Smooth muscle cell (in vitro differentiated cells): ENCODE measurements around the gene CFAP90. TPM values are rescaled to one million over a fixed set of nuclear protein-coding genes. Genes with fewer than 3 reads are reported as not detected.

ENCODE experiments used
- DNase-seq: peaks from one replicate; lab custom pipeline; 2025; ENCODE audit not compliant: unreplicated experiment; lab: John Stamatoyannopoulos, UW
- H2AFZ ChIP-seq: fragments of 200-600 bp; sonication (generic); 2 replicates; pipeline ENCODE4 v1.6.0; 2016; ENCODE audit warnings: antibody characterized with exemption, low read depth, mild to moderate bottlenecking
- H3F3A ChIP-seq: fragments of 200-600 bp; sonication (generic); 2 replicates; pipeline ENCODE4 v1.6.0; 2017; ENCODE audit warnings: antibody characterized with exemption, low read depth
- H3K27ac ChIP-seq: fragments of 200-600 bp; sonication (generic); 2 replicates; pipeline ENCODE4 v1.5.1; 2016; ENCODE audit warnings: low read depth, mild to moderate bottlenecking
- H3K27me3 ChIP-seq: fragments of 200-600 bp; sonication (generic); 2 replicates; pipeline ENCODE4 v1.6.1; 2016; ENCODE audit warnings: low read depth, mild to moderate bottlenecking
- H3K36me3 ChIP-seq: fragments of 200-600 bp; sonication (generic); 2 replicates; pipeline ENCODE4 v1.5.1; 2016; ENCODE audit warnings: low read depth
- H3K4me1 ChIP-seq: fragments of 200-600 bp; sonication (generic); 2 replicates; pipeline ENCODE4 v1.5.1; 2016; ENCODE audit warnings: low read depth
- H3K4me2 ChIP-seq: fragments of 200-600 bp; sonication (generic); 2 replicates; pipeline ENCODE4 v1.6.0; 2016; ENCODE audit warnings: mild to moderate bottlenecking
- H3K4me3 ChIP-seq: fragments of 200-600 bp; sonication (generic); 2 replicates; pipeline ENCODE4 v1.5.1; 2016; ENCODE audit warnings: mild to moderate bottlenecking
- H3K79me2 ChIP-seq: fragments of 200-600 bp; sonication (generic); 2 replicates; pipeline ENCODE4 v1.6.0; 2016; ENCODE audit warnings: low read depth, mild to moderate bottlenecking
- H3K9ac ChIP-seq: fragments of 200-600 bp; sonication (generic); 2 replicates; pipeline ENCODE4 v1.6.0; 2016; ENCODE audit warnings: low read depth
- H3K9me3 ChIP-seq: fragments of 200-600 bp; sonication (generic); replicated peaks from 2 replicates; pipeline ENCODE4 v1.5.1; 2016; ENCODE audit warnings: low read depth
- H4K20me1 ChIP-seq: fragments of 200-600 bp; sonication (generic); 2 replicates; pipeline ENCODE4 v1.6.0; 2016; ENCODE audit warnings: low read depth
- CTCF ChIP-seq: fragments of 200-600 bp; sonication (generic); IDR thresholded peaks from 2 replicates; pipeline ENCODE4 v1.5.1; 2017; ENCODE audit warnings: borderline replicate concordance, mild to moderate bottlenecking, antibody characterized with exemption; ENCODE audit not compliant: insufficient read depth, poor library complexity, severe bottlenecking
- WGBS: methylation state at CpG from one replicate; pipeline ENCODE4 v1.1.7; 2016; ENCODE audit warnings: low lambda C conversion rate; 5-methylcytosine and 5-hydroxymethylcytosine counted together
- polyA plus RNA-seq: library from polyadenylated mRNA; unstranded; fragments of >200 nt; fragmentation: Nextera tagmentation; extraction: Ambion mirVana; gene quantifications from 2 replicates; pipeline ENCODE4 v1.2.1, GENCODE V29; 2016
- total RNA-seq: library from RNA; depleted of rRNA; stranded (reverse); fragments of >200 nt; gene quantifications from 2 replicates; pipeline ENCODE4 v1.2.3, GENCODE V29; 2014

CFAP90 gene
- total and polyA plus RNA-seq, 2 experiments from 2014 or later = 0.22 to 0.82 TPM

DNA sequence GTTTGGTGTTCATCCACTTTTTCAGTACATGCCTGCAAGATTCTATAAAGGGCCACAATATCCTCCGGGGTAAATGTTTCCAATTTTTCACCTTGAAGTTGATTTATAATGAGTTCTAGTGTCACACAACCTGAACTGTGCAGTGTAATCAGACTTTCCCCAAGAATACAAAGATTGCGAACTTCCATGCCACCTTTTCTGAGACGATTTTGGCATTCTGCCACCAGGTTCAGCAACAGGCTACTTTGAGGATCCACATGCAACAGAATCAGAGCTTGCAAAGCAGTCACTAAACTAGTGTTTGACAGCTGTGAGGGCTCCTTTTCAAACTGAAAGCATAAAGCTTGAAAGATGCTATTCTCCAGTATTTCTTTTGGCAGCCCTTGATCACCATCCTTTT is 16.3 kb upstream of the CFAP90 start:
- H3K9ac ChIP-seq = no peak overlapping the region
- H3K36me3 ChIP-seq = peaks cover 23% of the 10 kb centered on the region
- peaks cover 25% of the 10 kb centered on the region for H4K20me1 ChIP-seq
- DNase-seq = no peak
- H3K4me2 ChIP-seq = no peak overlapping the region
- H3K27me3 ChIP-seq = no peaks in the 10 kb centered on the region
- H3F3A ChIP-seq = no peaks in the 10 kb centered on the region
- no peak overlapping the region for H3K4me3 ChIP-seq
- peaks cover 14% of the 10 kb centered on the region for H3K4me1 ChIP-seq
- TF ChIP-seq CTCF = no peak
- H3K79me2 ChIP-seq = peaks cover 45% of the 10 kb centered on the region
- no peaks in the 10 kb centered on the region for H3K9me3 ChIP-seq
- 93% methylated on average over 3 of the region's 3 CpGs for WGBS
- no peak overlapping the region for H3K27ac ChIP-seq
- no peak overlapping the region for H2AFZ ChIP-seq

DNA sequence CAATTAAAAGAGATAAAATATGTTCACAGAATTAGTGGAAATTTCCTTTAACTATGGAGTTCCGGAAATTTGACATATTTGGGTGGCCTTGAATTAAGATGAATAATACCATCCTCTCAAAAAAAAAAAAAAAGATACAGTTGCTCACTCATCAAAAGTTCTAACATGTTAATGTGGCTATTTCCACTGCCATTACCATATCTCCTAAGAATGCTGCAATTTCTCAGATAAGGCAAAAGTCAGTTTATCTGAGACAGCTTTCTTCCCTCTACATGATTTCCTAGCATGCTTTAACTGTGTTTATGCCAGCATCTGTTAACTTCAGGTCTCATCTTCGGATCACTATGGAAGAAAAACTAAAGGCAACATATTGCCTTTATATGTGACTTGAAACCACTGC is 15.3 kb upstream of the CFAP90 start:
- no peak for DNase-seq
- no peaks in the 10 kb centered on the region for H3K27me3 ChIP-seq
- no peak overlapping the region for H2AFZ ChIP-seq
- H3K79me2 ChIP-seq = peaks cover 35% of the 10 kb centered on the region
- H3K4me2 ChIP-seq = no peak overlapping the region
- H3K27ac ChIP-seq = no peak overlapping the region
- no peak for TF ChIP-seq CTCF
- H3K4me1 ChIP-seq = peaks cover 14% of the 10 kb centered on the region
- H3K9me3 ChIP-seq = no peaks in the 10 kb centered on the region
- no peaks in the 10 kb centered on the region for H3F3A ChIP-seq
- no peak overlapping the region for H3K9ac ChIP-seq
- WGBS = 94% methylated on average over 2 of the region's 2 CpGs
- no peak overlapping the region for H3K4me3 ChIP-seq
- H3K36me3 ChIP-seq = peaks cover 23% of the 10 kb centered on the region
- peaks cover 16% of the 10 kb centered on the region for H4K20me1 ChIP-seq

- Histone ChIP-seq H3K79me2 (no peaks in the 10 kb centered on the region), H3K4me2 (no peak overlapping the region), H3K36me3 (peaks cover 6% of the 10 kb centered on the region), H2AFZ (no peak overlapping the region), H3K9me3 (no peaks in the 10 kb centered on the region), H3K4me3 (no peak overlapping the region), H3K9ac (no peak overlapping the region), H3K4me1 (no peaks in the 10 kb centered on the region), H4K20me1 (no peaks in the 10 kb centered on the region), H3F3A (no peaks in the 10 kb centered on the region), H3K27ac (no peak overlapping the region), H3K27me3 (no peaks in the 10 kb centered on the region)
- DNase-seq = no peak
- no peak for TF ChIP-seq CTCF
- 73% methylated on average over 9 of the region's 9 CpGs for WGBS
These were observed 7.1 kb upstream of the CFAP90 start for GRCh38 chr5:7857926-7858632.

DNA sequence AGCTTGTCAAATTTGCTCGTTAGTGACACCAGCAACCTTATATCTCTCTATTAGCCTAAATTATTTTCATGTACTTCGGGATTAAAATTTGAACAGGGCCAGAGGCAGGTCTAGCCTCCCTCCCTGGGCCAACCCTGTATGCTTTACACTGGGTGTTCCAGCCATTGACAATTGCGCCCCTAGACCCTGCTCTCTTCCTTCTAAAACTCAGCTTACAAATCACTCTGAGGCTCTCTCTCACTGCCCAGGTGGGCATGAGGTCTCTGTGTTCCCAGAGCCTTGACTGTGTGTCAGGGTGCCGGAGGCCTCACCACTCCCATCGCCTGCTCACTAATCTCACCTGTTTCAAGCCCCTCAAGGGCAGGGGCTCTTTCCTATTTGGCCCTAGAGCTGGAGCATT is 6.4 kb upstream of the CFAP90 start:
- no peak for DNase-seq
- no peak overlapping the region for H2AFZ ChIP-seq
- H3K4me2 ChIP-seq = no peak overlapping the region
- WGBS = 85% methylated on average over 5 of the region's 5 CpGs
- no peaks in the 10 kb centered on the region for H4K20me1 ChIP-seq
- no peaks in the 10 kb centered on the region for H3K36me3 ChIP-seq
- H3K27me3 ChIP-seq = no peaks in the 10 kb centered on the region
- no peaks in the 10 kb centered on the region for H3K4me1 ChIP-seq
- no peak overlapping the region for H3K27ac ChIP-seq
- no peak overlapping the region for H3K4me3 ChIP-seq
- no peaks in the 10 kb centered on the region for H3K79me2 ChIP-seq
- no peaks in the 10 kb centered on the region for H3K9me3 ChIP-seq
- H3F3A ChIP-seq = no peaks in the 10 kb centered on the region
- no peak overlapping the region for H3K9ac ChIP-seq
- no peak for TF ChIP-seq CTCF
